Nephron progenitor cell (in vitro differentiated cells): Measurements from ENCODE around the gene NR3C1.

Experiments used
- DNase-seq: peaks from one replicate; pipeline ENCODE4 v3.0.0; 2021
- H3K27ac Mint-ChIP-seq: 2 replicates; pipeline ENCODE4 v1.8.0; 2021; ENCODE audit warnings: mild to moderate bottlenecking, moderate library complexity, mixed read lengths
- H3K27me3 Mint-ChIP-seq: 2 replicates; pipeline ENCODE4 v1.8.0; 2021; ENCODE audit warnings: mild to moderate bottlenecking, low read depth, mixed read lengths; ENCODE audit not compliant: poor library complexity
- H3K36me3 Mint-ChIP-seq: 2 replicates; pipeline ENCODE4 v1.8.0; 2021; ENCODE audit warnings: low read depth, mixed read lengths
- H3K4me1 Mint-ChIP-seq: 2 replicates; pipeline ENCODE4 v1.8.0; 2021; ENCODE audit warnings: mixed read lengths
- H3K4me3 Mint-ChIP-seq: 2 replicates; pipeline ENCODE4 v1.8.0; 2021; ENCODE audit warnings: mild to moderate bottlenecking, moderate library complexity, mixed read lengths
- H3K9me3 Mint-ChIP-seq: 2 replicates; pipeline ENCODE4 v1.8.0; 2021; ENCODE audit warnings: mild to moderate bottlenecking, moderate library complexity, mixed read lengths
- TF ChIP-seq, protein P1 (sequence below): fragments of 200-600 bp; sonication (generic); IDR thresholded peaks from 2 replicates; pipeline ENCODE4 v1.5.0; 2021; ENCODE audit warnings: antibody characterized with exemption

Gene NR3C1

DNA sequence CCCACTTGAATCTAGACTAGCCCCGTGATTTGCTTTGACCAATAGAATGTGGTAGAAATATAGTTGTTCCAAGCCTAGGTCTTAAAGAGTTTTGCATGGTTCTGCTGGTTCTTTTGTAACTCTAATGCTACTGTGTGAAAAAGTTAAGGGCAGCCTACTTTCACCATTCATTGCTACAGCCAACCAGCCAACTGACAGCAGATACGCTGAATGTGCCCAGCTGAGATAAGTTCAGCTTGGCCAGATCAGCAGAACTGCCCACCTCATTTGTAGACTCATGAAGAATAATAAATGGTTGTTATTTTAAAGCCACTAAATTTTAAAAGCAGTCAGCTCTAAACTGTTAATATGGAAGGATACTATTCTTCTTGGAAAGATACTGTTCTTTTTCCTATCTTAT, 23.9 kb downstream of the NR3C1 start:
- peaks cover 13% of the 10 kb centered on the region for H3K9me3 Mint-ChIP-seq
- TF ChIP-seq, protein P1, sequence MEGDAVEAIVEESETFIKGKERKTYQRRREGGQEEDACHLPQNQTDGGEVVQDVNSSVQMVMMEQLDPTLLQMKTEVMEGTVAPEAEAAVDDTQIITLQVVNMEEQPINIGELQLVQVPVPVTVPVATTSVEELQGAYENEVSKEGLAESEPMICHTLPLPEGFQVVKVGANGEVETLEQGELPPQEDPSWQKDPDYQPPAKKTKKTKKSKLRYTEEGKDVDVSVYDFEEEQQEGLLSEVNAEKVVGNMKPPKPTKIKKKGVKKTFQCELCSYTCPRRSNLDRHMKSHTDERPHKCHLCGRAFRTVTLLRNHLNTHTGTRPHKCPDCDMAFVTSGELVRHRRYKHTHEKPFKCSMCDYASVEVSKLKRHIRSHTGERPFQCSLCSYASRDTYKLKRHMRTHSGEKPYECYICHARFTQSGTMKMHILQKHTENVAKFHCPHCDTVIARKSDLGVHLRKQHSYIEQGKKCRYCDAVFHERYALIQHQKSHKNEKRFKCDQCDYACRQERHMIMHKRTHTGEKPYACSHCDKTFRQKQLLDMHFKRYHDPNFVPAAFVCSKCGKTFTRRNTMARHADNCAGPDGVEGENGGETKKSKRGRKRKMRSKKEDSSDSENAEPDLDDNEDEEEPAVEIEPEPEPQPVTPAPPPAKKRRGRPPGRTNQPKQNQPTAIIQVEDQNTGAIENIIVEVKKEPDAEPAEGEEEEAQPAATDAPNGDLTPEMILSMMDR, result no peak
- peaks cover 5% of the 10 kb centered on the region for H3K4me1 Mint-ChIP-seq
- H3K4me3 Mint-ChIP-seq, result no peak overlapping the region
- H3K27me3 Mint-ChIP-seq, result peaks cover 4% of the 10 kb centered on the region
- no peaks in the 10 kb centered on the region for H3K36me3 Mint-ChIP-seq
- no peak overlapping the region for H3K27ac Mint-ChIP-seq
- DNase-seq, result no peak

DNA sequence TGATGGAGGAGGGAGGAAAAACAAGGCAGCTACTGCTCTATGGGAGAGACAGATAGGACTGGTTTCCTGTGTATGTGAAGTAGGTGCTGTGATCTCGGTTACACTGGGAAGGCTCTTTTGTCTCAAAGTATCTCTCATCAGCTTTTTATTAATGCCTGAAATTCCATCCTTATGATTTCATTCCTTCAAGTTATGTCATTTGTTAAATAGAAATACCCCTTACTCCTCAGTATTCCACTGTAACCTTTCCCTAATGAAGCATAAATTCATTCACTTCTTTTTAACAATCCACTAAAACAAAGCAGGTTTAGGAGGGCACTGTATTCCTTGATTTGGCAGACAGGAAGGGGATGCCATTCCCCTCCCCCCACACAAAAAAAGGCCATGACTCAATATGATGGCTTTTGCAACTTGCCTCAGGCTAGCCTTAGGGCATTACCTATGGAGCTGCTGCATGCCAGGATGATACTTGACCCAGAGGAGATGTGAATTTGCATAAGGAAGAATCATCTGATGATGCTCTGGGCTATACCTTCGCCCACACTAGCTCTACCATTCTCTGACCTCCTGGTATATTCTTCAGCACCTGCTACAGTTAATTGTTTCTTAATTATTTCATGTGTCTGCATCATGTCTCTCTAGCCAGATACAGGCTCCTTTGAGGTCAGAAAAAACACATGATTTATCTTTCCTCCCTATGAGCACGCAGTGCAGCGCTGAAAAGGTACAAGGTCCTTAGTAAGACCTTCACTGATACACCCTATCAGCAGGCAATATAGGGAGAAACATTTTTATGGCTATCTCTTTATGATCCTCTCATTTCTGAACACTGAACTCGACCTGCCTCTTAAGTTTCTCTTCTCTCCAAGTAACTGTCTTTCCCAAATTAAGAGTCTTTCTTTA, 26.3 kb downstream of the NR3C1 start:
- H3K4me3 Mint-ChIP-seq, result no peak overlapping the region
- no peaks in the 10 kb centered on the region for H3K27me3 Mint-ChIP-seq
- H3K36me3 Mint-ChIP-seq, result no peaks in the 10 kb centered on the region
- H3K4me1 Mint-ChIP-seq, result peaks cover 5% of the 10 kb centered on the region
- H3K9me3 Mint-ChIP-seq, result peaks cover 4% of the 10 kb centered on the region
- H3K27ac Mint-ChIP-seq, result no peak overlapping the region
- no peak for DNase-seq
- TF ChIP-seq, protein P1, result no peak

DNA sequence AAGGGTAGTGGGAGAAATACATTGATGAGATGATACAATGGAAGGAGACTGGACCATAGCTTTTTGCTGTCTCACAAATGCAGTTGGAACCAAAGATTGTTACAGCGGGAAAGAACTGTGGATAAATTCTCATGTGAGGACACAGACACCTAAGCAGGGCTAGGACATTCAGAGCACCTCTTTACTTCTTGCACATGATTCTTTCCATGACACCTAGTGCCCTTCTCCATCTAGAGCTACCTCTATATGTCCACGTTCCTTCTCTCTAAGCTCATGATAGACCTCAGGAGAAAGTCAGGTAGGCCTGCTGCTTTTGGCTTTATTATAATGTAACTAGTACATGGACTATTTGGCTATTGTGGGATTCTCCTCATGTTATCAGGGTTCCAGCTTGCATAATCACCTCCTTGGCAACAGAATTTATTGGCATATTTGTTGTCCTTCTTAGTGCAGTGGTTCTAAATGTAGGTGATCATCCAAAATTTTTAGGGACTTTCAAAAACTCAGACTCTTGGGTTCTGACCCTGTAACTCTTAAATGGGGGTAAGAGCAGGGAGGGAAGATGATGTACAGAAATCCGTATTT, 27.2 kb downstream of the NR3C1 start:
- H3K9me3 Mint-ChIP-seq, result no peaks in the 10 kb centered on the region
- H3K36me3 Mint-ChIP-seq, result no peaks in the 10 kb centered on the region
- TF ChIP-seq, protein P1, result no peak
- peaks cover 5% of the 10 kb centered on the region for H3K4me1 Mint-ChIP-seq
- no peaks in the 10 kb centered on the region for H3K27me3 Mint-ChIP-seq
- no peak overlapping the region for H3K27ac Mint-ChIP-seq
- no peak for DNase-seq
- H3K4me3 Mint-ChIP-seq, result no peak overlapping the region

DNA sequence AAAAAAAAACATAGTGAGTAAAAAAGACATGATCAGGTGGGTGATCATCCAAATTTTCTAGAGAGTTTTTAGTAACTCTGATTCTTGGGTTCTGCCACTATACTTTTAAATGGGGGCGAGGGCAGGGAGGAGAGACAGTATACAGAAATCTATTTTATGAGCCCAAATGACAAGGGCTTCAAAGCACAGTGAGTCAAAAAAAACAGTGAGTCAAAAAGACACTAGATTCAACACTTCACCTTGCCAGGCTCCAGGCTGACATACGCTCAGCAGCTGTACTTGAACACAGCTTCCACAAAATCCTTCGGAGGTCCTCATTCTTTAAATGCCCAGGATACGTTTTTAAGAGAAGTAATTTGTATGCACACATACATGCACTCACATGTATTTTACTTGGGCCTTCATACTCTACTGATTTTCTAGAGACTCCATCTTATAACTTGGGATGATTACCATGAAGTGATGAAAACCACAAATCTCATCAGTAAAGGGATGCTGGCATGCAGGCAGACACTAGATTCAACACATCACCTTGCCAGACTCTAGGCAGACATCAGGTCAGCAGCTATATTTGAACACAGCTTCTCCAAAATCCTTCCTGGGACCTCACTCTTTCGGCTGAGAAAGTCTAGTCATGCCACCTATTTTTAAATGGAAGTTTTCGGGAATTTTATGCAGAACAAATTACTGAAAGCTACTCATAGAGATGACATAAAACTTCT, 28.8 kb downstream of the NR3C1 start:
- H3K27ac Mint-ChIP-seq, result no peak overlapping the region
- TF ChIP-seq, protein P1, result no peak
- H3K36me3 Mint-ChIP-seq, result no peaks in the 10 kb centered on the region
- H3K4me3 Mint-ChIP-seq, result no peak overlapping the region
- H3K27me3 Mint-ChIP-seq, result no peaks in the 10 kb centered on the region
- peaks cover 5% of the 10 kb centered on the region for H3K4me1 Mint-ChIP-seq
- no peak for DNase-seq
- H3K9me3 Mint-ChIP-seq, result no peaks in the 10 kb centered on the region

DNA sequence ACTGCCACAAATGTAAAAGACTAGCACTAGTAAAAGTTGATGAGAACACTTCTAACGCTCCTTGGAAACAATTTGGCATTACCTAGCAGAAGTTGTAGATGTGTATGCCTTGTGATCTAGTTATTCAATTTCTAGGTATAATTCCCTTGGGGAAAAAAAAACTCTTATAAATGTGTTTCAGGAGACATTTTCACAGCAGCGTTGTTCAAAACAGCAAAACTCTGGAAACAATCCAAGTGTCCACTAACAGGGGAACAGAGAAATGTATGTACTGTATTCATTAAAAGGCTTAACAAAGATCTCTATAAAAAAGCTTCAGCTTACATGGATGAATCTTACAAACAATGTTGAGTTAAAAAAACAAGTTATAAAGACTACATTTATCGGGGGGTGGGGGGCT, 30.4 kb downstream of the NR3C1 start:
- TF ChIP-seq, protein P1, result no peak
- Mint-ChIP-seq H3K27me3 (no peaks in the 10 kb centered on the region), H3K4me1 (peaks cover 5% of the 10 kb centered on the region), H3K27ac (no peak overlapping the region), H3K4me3 (no peak overlapping the region), H3K36me3 (no peaks in the 10 kb centered on the region), H3K9me3 (no peaks in the 10 kb centered on the region)
- DNase-seq, result no peak
